Mesenchymal stem cell (in vitro differentiated cells and primary cell): ENCODE measurements around the gene BTBD2.

Experiments
- DNase-seq: peaks from one replicate; pipeline ENCODE4 v3.0.0-alpha.2; 2013
- H2AFZ ChIP-seq: one replicate; pipeline ENCODE4 v1.6.1; 2013; ENCODE audit warnings: low read depth, mild to moderate bottlenecking, control low read depth, inconsistent platforms, low read length, moderate library complexity
- H2AK5ac ChIP-seq: 2 replicates; pipeline ENCODE4 v1.6.1; 2013; ENCODE audit warnings: low read length, moderate library complexity, mild to moderate bottlenecking, inconsistent platforms; ENCODE audit not compliant: severe bottlenecking
- H2BK120ac ChIP-seq: one replicate; pipeline ENCODE4 v1.6.1; 2013; ENCODE audit warnings: low read depth, mild to moderate bottlenecking, inconsistent platforms, low read length, moderate library complexity
- H2BK12ac ChIP-seq, 2 experiments: one replicate each; pipeline ENCODE4 v1.6.1; 2013; ENCODE audit warnings: inconsistent platforms in 2 of 2, low read length in 2 of 2, mild to moderate bottlenecking in 2 of 2, moderate library complexity in 2 of 2, control low read depth in 1 of 2
- H2BK15ac ChIP-seq: one replicate; pipeline ENCODE4 v1.6.1; 2013; ENCODE audit warnings: mild to moderate bottlenecking, low read depth, inconsistent platforms; ENCODE audit not compliant: poor library complexity, severe bottlenecking
- H2BK5ac ChIP-seq: 2 replicates; pipeline ENCODE4 v1.6.1; 2013; ENCODE audit warnings: low read depth, mild to moderate bottlenecking, low read length, control low read depth, inconsistent platforms; ENCODE audit not compliant: poor library complexity, severe bottlenecking
- H3K14ac ChIP-seq, 2 experiments: one replicate each; pipeline ENCODE4 v1.6.1; 2013; ENCODE audit warnings: inconsistent platforms in 2 of 2, low read length in 2 of 2, control low read depth in 1 of 2, mild to moderate bottlenecking in 1 of 2, moderate library complexity in 1 of 2
- H3K18ac ChIP-seq, 2 experiments: one replicate each; pipeline ENCODE4 v1.6.1; 2013; ENCODE audit warnings: inconsistent platforms in 2 of 2, low read length in 2 of 2, control low read depth in 1 of 2, low read depth in 1 of 2, mild to moderate bottlenecking in 1 of 2
- H3K23ac ChIP-seq, 2 experiments: one replicate each; pipeline ENCODE4 v1.6.1; 2013; ENCODE audit warnings: inconsistent platforms in 2 of 2, low read length in 2 of 2, mild to moderate bottlenecking in 2 of 2, moderate library complexity in 2 of 2, control low read depth in 1 of 2
- H3K27ac ChIP-seq: 2 replicates; pipeline ENCODE4 v1.5.1; 2013; ENCODE audit warnings: mild to moderate bottlenecking, moderate library complexity, low read length, control low read depth, inconsistent platforms; ENCODE audit not compliant: poor library complexity, severe bottlenecking
- H3K27me3 ChIP-seq, 2 experiments: 2 replicates each; pipeline versions ENCODE4 v1.6.1 to v1.7.0; 2013; ENCODE audit warnings: low read length in 2 of 2, mild to moderate bottlenecking in 2 of 2, moderate library complexity in 2 of 2, control low read depth in 1 of 2, inconsistent platforms in 1 of 2; ENCODE audit not compliant: control insufficient read depth in 1 of 2, insufficient read depth in 1 of 2
- H3K36me3 ChIP-seq, 2 experiments: 2 replicates each; pipeline versions ENCODE4 v1.6.1 to v1.7.0; 2013; ENCODE audit warnings: low read length in 2 of 2, control low read depth in 1 of 2, inconsistent platforms in 1 of 2, low read depth in 1 of 2, mild to moderate bottlenecking in 1 of 2; ENCODE audit not compliant: insufficient read depth in 2 of 2, control insufficient read depth in 1 of 2
- H3K4ac ChIP-seq, 2 experiments: one replicate each; pipeline ENCODE4 v1.6.1; 2013; ENCODE audit warnings: inconsistent platforms in 2 of 2, low read length in 2 of 2, mild to moderate bottlenecking in 2 of 2, moderate library complexity in 2 of 2, control low read depth in 1 of 2, low read depth in 1 of 2
- H3K4me1 ChIP-seq: 2 replicates; pipeline ENCODE4 v1.6.1; 2013; ENCODE audit warnings: low read depth, low read length, control low read depth; ENCODE audit not compliant: control insufficient read depth, insufficient read depth
- H3K4me2 ChIP-seq: 2 replicates; pipeline ENCODE4 v1.6.1; 2013; ENCODE audit warnings: low read length, mild to moderate bottlenecking, inconsistent platforms; ENCODE audit not compliant: poor library complexity, severe bottlenecking
- H3K4me3 ChIP-seq, 2 experiments: 2 replicates each; pipeline versions ENCODE4 v1.5.1 to v1.7.0; 2013; ENCODE audit warnings: low read length in 2 of 2, mild to moderate bottlenecking in 2 of 2, control low read depth in 1 of 2, low read depth in 1 of 2; ENCODE audit not compliant: insufficient read depth in 1 of 2
- H3K79me1 ChIP-seq: replicated peaks from 2 replicates; pipeline ENCODE4 v1.6.1; 2013; ENCODE audit warnings: mild to moderate bottlenecking, control low read depth, low read length, inconsistent platforms; ENCODE audit not compliant: poor library complexity, severe bottlenecking
- H3K9ac ChIP-seq: 2 replicates; pipeline ENCODE4 v1.7.0; 2013; ENCODE audit warnings: mild to moderate bottlenecking, low read length, moderate library complexity
- H3K9me3 ChIP-seq: 2 replicates; pipeline ENCODE4 v1.7.0; 2013; ENCODE audit warnings: mild to moderate bottlenecking, low read length; ENCODE audit not compliant: control insufficient read depth
- H4K8ac ChIP-seq: one replicate; pipeline ENCODE4 v1.6.1; 2013; ENCODE audit warnings: inconsistent platforms, mild to moderate bottlenecking, low read length, moderate library complexity
- H4K91ac ChIP-seq: one replicate; pipeline ENCODE4 v1.6.1; 2013; ENCODE audit warnings: mild to moderate bottlenecking, low read length, inconsistent platforms
- WGBS: methylation state at CpG from one replicate; pipeline ENCODE4 v1.1.7; 2013; ENCODE audit warnings: mixed read lengths; 5-methylcytosine and 5-hydroxymethylcytosine counted together

Gene BTBD2

DNA sequence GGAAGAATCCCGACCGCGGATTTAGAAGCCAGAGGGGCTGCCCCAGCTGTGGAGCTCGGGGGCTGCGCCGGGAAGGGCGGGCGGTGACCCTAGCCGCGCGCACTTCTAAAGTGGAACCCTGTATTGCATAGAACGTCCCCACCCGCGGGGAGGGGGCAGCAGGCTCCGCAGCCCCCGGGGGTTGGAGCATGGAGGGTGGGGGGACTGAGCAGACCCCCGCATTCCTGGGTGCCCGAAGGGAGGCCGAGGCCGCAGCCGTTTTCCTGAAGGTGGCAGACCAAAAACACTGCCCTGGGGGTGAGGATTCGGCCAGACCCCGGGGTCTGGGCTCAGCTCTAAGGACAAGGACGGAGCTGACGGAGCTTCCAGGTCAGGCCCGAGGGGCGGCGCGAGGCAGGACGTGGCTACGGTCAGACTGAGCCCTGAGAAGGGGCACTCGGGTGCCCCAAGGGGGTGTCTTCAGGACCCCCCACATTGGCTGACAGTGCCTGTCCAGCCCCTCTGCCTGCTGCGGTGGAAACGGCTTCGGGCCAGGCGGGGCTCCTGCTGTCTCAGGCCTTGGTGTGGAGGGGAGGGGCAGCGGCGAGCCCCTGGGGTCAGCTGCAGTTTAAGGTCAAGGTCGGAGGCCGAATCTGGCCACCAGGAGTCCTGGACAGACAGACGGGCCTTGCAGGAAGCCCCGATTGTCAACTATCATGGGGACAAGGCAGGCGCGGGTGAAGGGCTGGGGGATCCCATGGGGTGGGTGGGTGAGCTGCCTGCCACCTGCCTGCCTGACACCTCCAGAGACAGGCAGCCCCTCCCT, 23.0 kb upstream of the BTBD2 start:
- H3K36me3 ChIP-seq = peaks cover 52 to 61% of the 10 kb centered on the region in 2 experiments
- H3K4me1 ChIP-seq = peaks cover 38% of the 10 kb centered on the region
- no peak for DNase-seq
- H3K4ac ChIP-seq = no peak overlapping the region
- H2AK5ac ChIP-seq = no peak overlapping the region
- H3K4me2 ChIP-seq = no peak overlapping the region
- H3K4me3 ChIP-seq = no peak overlapping the region
- no peak overlapping the region for H3K18ac ChIP-seq
- no peak overlapping the region for H4K8ac ChIP-seq
- no peak overlapping the region for H2BK12ac ChIP-seq
- no peak overlapping the region for H2BK5ac ChIP-seq
- no peak overlapping the region for H2BK15ac ChIP-seq
- H3K79me1 ChIP-seq = peaks cover 19% of the 10 kb centered on the region
- no peaks in the 10 kb centered on the region for H3K9me3 ChIP-seq
- H3K14ac ChIP-seq = no peak overlapping the region
- peak overlapping the region; percentile 18 for H4K91ac ChIP-seq
- H3K23ac ChIP-seq = no peak overlapping the region
- H2AFZ ChIP-seq = no peak overlapping the region
- no peaks in the 10 kb centered on the region for H3K27me3 ChIP-seq
- no peak overlapping the region for H2BK120ac ChIP-seq
- no peak overlapping the region for H3K27ac ChIP-seq
- H3K9ac ChIP-seq = no peak overlapping the region
- WGBS = 92% methylated on average over 40 of the region's 44 CpGs

DNA sequence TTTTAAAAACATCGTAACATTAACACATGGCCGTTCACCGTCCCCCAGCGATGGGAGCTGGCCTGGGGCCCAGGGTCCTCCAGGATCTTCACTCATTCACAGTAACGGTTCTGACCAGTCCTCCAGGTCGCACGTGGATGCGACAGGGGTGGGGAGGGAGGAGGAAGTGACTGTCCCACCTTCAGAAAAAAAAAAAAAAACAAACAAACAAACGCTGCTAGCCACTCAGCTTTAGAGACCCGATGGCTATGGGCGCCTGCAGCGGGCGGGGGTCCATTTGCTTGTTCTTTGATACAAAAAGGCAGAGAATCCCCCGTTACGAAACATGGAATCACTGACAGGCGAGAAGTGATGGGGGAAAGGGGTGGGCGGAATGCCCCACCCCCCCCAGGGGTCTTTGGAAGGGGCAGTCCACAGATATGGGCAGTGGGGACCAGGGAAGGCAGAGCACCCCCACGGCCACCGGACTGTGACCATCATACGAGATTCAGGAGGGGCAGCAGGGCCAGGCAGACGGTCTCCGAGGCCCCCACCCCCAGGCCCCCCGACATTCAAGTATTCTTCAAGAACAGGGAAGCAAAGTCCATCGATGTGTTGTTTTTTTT, 22.2 kb upstream of the BTBD2 start:
- Histone ChIP-seq H3K14ac (no peak overlapping the region), H3K4ac (no peak overlapping the region), H3K4me3 (no peak overlapping the region), H3K36me3 (peaks cover 45 to 54% of the 10 kb centered on the region in 2 experiments), H2BK15ac (no peak overlapping the region), H3K9ac (no peak overlapping the region), H3K27me3 (no peaks in the 10 kb centered on the region), H3K18ac (no peak overlapping the region), H2BK120ac (no peak overlapping the region), H3K4me1 (peaks cover 33% of the 10 kb centered on the region), H2AK5ac (no peak overlapping the region), H4K8ac (no peak overlapping the region), H3K23ac (no peak overlapping the region), H2BK12ac (no peak overlapping the region), H3K27ac (no peak overlapping the region), H2AFZ (no peak overlapping the region), H3K4me2 (no peak overlapping the region), H3K9me3 (no peaks in the 10 kb centered on the region), H3K79me1 (peaks cover 15% of the 10 kb centered on the region), H4K91ac (no peak overlapping the region), H2BK5ac (no peak overlapping the region)
- DNase-seq = no peak
- WGBS = 90% methylated on average over 16 of the region's 24 CpGs

DNA sequence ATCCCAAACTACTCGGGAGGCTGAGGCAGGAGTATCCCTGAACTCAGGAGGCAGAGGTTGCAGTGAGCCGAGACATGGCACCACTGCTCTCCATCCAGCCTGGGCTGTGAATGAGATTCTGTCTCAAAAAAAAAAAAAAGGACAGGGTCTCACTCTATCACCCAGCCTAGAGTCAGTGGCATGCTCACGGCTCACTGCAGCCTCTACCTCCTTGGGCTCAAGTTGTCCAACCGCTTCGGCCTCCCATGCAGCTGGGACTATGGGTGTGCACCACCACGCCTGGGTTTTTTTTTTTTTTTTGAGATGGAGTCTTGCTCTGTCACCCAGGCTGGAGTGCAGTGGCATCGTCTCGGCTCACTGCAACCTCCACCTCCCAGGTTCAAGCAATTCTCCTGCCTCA, 20.9 kb upstream of the BTBD2 start:
- 98% methylated on average over 6 of the region's 8 CpGs for WGBS
- H3K4me1 ChIP-seq = peaks cover 33% of the 10 kb centered on the region
- H3K27ac ChIP-seq = no peak overlapping the region
- no peak overlapping the region for H3K14ac ChIP-seq
- H2BK12ac ChIP-seq = no peak overlapping the region
- no peak overlapping the region for H3K4me3 ChIP-seq
- no peak overlapping the region for H3K9ac ChIP-seq
- no peak overlapping the region for H3K4me2 ChIP-seq
- no peaks in the 10 kb centered on the region for H3K27me3 ChIP-seq
- H2BK120ac ChIP-seq = no peak overlapping the region
- no peak overlapping the region for H2BK5ac ChIP-seq
- H3K23ac ChIP-seq = no peak overlapping the region
- H3K79me1 ChIP-seq = peaks cover 12% of the 10 kb centered on the region
- H3K36me3 ChIP-seq = peaks cover 35 to 42% of the 10 kb centered on the region in 2 experiments
- DNase-seq = no peak
- H4K91ac ChIP-seq = no peak overlapping the region
- H2AFZ ChIP-seq = no peak overlapping the region
- no peaks in the 10 kb centered on the region for H3K9me3 ChIP-seq
- no peak overlapping the region for H2AK5ac ChIP-seq
- H3K4ac ChIP-seq = no peak overlapping the region
- H2BK15ac ChIP-seq = no peak overlapping the region
- H3K18ac ChIP-seq = no peak overlapping the region
- H4K8ac ChIP-seq = no peak overlapping the region

DNA sequence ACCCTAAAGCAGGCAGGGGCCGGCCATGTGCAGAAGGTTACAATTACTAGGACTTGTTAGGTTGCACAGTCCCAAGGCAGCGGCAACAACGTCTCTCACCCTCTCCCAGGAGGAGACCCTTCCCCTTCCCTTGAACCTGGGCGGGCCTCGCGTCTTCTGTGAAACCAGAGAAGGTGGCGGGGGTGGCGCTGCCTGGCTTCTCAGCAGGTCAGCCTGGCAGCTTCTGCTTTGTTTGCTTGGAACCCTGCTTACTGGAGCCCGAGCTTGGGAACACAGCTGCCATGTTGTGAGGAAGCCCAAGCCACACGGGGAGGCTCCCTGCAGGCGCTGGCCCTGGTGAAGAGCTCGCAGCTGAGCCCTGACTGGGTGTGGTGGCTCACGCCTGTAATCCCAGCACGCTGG, 20.1 kb upstream of the BTBD2 start:
- no peak overlapping the region for H2BK15ac ChIP-seq
- H4K91ac ChIP-seq = no peak overlapping the region
- H2BK120ac ChIP-seq = no peak overlapping the region
- H3K36me3 ChIP-seq = peaks cover 27 to 34% of the 10 kb centered on the region in 2 experiments
- no peak for DNase-seq
- no peaks in the 10 kb centered on the region for H3K27me3 ChIP-seq
- no peak overlapping the region for H3K27ac ChIP-seq
- no peak overlapping the region for H2BK5ac ChIP-seq
- no peak overlapping the region for H2AK5ac ChIP-seq
- H3K79me1 ChIP-seq = peaks cover 6% of the 10 kb centered on the region
- H3K18ac ChIP-seq = no peak overlapping the region
- no peak overlapping the region for H3K23ac ChIP-seq
- no peak overlapping the region for H2AFZ ChIP-seq
- no peak overlapping the region for H3K4me2 ChIP-seq
- H3K9me3 ChIP-seq = no peaks in the 10 kb centered on the region
- H3K14ac ChIP-seq = no peak overlapping the region
- no peak overlapping the region for H3K4me3 ChIP-seq
- 95% methylated on average over 14 of the region's 14 CpGs for WGBS
- H3K9ac ChIP-seq = no peak overlapping the region
- H3K4ac ChIP-seq = no peak overlapping the region
- H4K8ac ChIP-seq = no peak overlapping the region
- H3K4me1 ChIP-seq = peaks cover 28% of the 10 kb centered on the region
- no peak overlapping the region for H2BK12ac ChIP-seq
